Right ventricle myocardium inferior (tissue), 1 donor: ENCODE measurements around the gene HMX1. TPM values are rescaled to one million over a fixed set of nuclear protein-coding genes. Genes with fewer than 3 reads are reported as not detected.

Experiments
- ATAC-seq: fragments of 200-7000 bp; cut with Tn5 transposase; one replicate; pipeline ENCODE4 v1.9.1; 2020; ENCODE audit warnings: mild to moderate bottlenecking, moderate library complexity
- DNase-seq: peaks from one replicate; pipeline ENCODE4 v3.0.0; 2021; ENCODE audit errors: missing footprints
- intact Hi-C: fragments of 100-400 bp; cut with DNase I; formaldehyde crosslinking; loops from one replicate; pipeline ENCODE4 v1.11.0; 2022
- long read RNA-seq: library from polyadenylated mRNA; unstranded; transcript quantifications from one replicate; pipeline ENCODE4 v2.0.0, GENCODE V29; 2021
- total RNA-seq: library from RNA; stranded (reverse); fragmentation: NEBNext Ultra II Directional; extraction: Animal tissue kit (Norgen Biotek cat#: 25700); gene quantifications from one replicate; pipeline ENCODE4 v1.2.1, GENCODE V29; 2021
- donor health status: DM: no; HTN: yes; CAD: no; lungs with severe emphysema.

HMX1 gene
- not detected for total RNA-seq
- long read RNA-seq = 0 reads

GRCh38 chr4:8871417-8872401, at the start of gene HMX1:
TSS of gene HMX1 (minus strand) at chr4:8871839. CDS start at chr4:8871614, 225 bp downstream.
- no peak for DNase-seq
- ATAC-seq = no peak
- intact Hi-C loops = no loop called here

- ATAC-seq = no peak
- intact Hi-C loops = no loop called here
These were observed 49.3 kb upstream of the HMX1 start for GRCh38 chr4:8920969-8921368.

DNA sequence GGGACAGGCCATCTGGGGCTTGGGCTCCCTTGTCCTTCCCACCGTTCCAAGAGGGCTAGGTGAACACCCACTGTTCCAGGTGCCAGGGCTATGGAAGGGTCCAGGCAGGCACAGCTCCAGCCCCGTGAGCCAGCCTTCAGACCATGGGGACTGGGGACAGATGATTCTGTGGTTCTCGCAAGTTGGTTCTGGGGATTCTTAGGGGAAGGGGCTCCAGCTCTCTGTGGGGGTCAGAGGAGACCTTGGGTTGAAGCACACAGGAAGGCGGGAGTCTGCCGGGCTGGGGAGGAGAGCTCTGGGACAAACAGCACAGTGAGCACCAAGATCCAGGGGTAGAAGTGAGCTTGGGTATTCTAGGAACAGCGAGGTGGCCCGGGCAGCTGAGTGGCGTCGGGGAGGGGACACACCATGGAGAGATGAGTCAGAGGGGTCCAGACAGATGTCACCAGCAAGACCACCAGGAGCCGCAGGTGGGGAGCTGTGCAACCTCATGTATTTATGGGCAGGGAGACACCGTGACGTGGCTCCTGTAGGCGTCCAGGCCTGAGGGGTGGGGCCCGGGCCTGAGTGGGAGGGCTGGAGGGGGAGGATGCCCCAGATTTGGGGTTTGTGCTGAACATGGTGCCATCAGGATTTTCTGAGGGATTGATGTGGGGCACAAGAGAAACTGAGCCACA, 48.8 kb upstream of the HMX1 start:
- intact Hi-C loops = no loop called here
- ATAC-seq (no peak), DNase-seq (peak; percentile 42)

More at GRCh38 chr4:8920969-8921368, 49.3 kb upstream of the HMX1 start:
- peak; percentile 26 for DNase-seq

GRCh38 chr4:8919651-8920288, 48.1 kb upstream of the HMX1 start:
- ATAC-seq = no peak
- no peak for DNase-seq
- intact Hi-C loops = no loop called here

DNA sequence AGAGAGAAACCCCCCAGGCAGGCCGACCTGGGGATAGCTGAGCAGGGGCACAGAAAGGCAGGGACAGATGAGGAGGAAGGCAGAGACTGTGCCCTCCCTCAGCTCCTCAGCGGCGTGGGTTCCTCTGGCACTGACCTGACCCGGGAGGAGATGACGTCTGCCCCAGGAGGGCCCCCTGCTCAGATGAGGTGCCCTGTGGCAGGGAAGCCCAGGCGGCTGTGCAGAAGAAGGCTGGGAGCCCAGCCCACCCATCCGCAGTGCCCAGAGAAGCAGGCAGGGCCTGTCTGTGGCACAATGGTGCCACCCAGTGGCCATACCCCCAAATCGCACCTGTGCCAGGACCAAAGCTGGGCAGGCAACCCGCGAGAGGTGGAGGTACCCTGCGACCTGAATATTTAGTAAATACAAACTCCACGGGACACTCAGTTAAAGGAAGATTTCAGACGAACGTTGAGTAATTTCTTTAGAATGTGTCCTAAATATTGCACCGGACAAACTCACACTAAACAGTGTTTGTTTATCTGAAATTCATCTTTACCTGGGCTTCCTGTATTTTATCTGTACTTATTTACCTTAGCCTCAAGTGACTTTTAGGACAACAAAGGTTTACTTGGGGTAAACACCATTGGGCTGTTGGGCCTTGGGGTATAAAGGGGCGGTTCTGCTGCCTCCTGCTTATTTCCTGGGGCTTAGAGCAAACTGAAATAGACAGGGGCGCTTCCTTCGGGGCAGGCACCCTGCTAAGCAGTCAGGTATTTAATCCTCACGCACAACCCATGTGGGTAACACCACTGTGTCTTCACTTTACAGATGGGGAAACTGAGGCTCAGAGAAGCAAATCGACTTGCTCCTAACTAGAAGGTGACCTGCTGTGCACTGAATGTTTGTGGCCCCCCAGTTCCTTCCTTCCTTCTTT, 46.5 kb upstream of the HMX1 start:
- DNase-seq (peak; percentile 63), ATAC-seq (peak; percentile 53)
- intact Hi-C loops = no loop called here

- ATAC-seq (peak; percentile 21), DNase-seq (peak; percentile 59)
- intact Hi-C loops = no loop called here
These were observed 45.7 kb upstream of the HMX1 start for GRCh38 chr4:8917321-8917811.

- intact Hi-C loops = no loop called here
- DNase-seq = no peak
- no peak for ATAC-seq
These were observed 45.3 kb upstream of the HMX1 start for GRCh38 chr4:8916906-8917305.

DNA sequence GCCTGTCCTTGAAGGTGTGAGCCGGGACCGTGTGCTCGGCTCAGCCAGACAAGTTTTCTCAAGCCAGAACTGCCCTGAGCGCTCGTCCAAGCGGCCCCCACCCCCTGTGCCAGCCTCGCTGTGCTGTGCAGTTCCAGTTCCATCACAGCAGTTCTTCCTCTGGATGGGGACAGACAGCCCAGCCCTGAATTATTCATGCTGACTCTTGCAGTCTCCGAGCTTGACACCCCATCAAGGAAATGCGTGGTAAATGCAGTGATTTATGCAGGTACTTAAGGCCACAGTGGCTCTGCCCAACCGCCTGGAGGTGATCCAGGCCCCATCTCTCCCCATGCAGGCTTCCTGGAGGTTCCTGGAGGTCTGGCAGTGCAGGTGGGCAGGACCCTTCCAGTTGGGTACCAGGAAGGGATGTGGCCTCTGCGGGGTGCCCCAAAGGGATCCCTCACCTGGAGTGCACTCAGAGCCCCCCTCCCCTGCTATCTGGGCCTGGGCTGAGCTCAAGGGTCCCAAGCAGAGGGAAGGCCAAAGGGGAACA, 44.8 kb upstream of the HMX1 start:
- peak; percentile 60 for DNase-seq

DNA sequence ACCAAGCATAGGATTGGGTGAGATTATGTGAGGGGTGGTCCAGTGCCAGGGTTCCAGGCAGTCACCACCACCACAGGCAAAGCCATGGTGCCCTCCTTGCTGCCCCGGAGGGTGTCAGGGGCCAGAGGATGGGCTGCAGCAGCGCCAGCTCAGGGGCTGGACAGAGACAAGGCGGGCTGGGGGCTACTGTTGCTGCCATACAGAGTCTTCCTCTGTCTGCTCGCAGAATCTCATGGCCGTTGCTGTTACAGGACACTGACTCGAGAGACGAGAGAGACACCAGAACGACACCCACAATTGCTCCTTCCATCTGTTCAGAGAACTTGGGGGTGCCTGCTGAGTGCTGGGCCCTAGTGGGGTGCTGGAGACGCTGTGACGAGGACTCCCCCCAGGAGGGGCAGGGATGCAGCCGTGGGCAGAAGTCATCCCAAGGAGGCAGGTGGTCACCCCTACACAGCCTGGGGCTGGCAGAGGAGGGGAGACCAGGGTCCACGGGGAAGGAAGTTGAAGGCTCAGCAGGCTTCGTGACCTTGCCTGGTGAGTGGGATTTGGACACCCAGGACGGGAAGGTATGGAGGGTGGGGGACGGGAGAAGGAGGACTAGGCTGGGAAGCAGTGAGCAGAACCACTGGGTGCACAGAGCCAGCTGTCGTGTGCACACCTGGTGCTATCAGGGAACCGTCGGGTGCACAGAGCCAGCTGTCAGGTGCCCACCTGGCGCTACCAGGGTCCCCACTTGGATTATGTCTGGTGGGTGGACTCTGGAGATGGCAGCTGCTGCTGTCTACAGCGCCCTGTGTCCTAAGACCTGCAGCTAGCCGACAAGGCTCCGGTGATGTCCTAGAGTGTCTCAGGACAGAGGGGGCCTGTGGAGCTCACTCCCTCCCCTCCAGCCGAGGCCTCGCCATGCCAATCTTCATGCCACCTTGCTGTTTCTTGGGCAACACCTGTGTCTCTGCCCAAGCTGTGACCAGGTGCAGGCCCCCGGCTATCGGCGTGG, 43.9 kb upstream of the HMX1 start:
- peak; percentile 62 for DNase-seq

More for the DNA sequence above, 44.8 kb upstream of the HMX1 start:
- intact Hi-C loops = no loop called here
- ATAC-seq = no peak

GRCh38 chr4:8914461-8915171, 43.0 kb upstream of the HMX1 start:
- intact Hi-C loops = no loop called here
- no peak for ATAC-seq
- peak; percentile 57 for DNase-seq

More for the DNA sequence above, 43.9 kb upstream of the HMX1 start:
- intact Hi-C loops = no loop called here
- no peak for ATAC-seq

- no peak for DNase-seq
- ATAC-seq = no peak
- intact Hi-C loops = no loop called here
These were observed 42.3 kb upstream of the HMX1 start for GRCh38 chr4:8913858-8914460.

- peak; percentile 53 for DNase-seq
- no peak for ATAC-seq
- intact Hi-C loops = no loop called here
These were observed 41.6 kb upstream of the HMX1 start for GRCh38 chr4:8913121-8913857.

DNA sequence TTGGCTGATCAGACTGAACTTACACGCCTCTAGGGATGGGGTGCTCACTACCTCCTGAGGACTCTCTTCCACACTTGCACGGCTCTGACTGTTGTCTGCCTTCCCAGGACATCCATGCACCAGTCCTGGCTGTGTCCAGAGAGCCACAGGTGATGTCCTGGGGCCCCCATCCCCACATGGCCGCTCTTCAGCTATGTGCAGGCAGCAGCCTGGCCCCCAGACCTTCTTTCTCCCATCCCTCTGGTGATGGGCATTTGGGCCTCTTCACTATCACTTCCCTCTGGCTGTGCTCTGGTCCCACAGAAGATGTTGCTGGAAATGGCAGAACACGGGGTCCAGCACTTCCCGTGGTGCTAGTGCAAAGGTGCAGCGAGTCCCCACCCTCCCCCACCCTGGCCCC, 40.9 kb upstream of the HMX1 start:
- ATAC-seq (no peak), DNase-seq (no peak)
- intact Hi-C loops = no loop called here

DNA sequence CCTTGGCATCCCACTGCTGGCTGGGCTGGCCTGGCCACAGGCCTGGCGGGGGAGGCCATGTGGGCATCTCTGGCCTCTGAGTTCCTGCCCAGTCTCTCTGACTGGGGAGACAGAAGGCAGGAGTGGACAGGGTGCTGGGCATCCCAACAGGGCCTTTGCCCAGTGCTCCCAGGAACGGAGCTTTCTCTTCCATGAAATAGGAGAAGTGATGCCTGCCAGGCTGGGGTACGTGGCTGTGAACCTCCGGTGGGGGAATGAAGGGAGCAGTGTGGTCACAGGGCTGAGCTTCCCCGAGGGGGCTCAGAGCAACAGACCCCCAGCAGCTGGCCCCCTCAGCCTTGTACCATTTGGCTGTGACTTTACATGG, 40.4 kb upstream of the HMX1 start:
- DNase-seq (peak; percentile 55), ATAC-seq (no peak)
- intact Hi-C loops = no loop called here
